Mesendoderm (in vitro differentiated cells): ENCODE measurements around the gene CC2D2B. TPM values are rescaled to one million over a fixed set of nuclear protein-coding genes. Genes with fewer than 3 reads are reported as not detected.

ENCODE experiments used
- DNase-seq: peaks from one replicate; pipeline ENCODE4 v3.0.0; 2013
- H2AK5ac ChIP-seq: 2 replicates; pipeline ENCODE4 v1.6.1; 2013; ENCODE audit warnings: low read length, inconsistent platforms
- H2BK120ac ChIP-seq: 2 replicates; pipeline ENCODE4 v1.6.1; 2013; ENCODE audit warnings: low read depth, mild to moderate bottlenecking, low read length, moderate library complexity, mixed read lengths
- H2BK15ac ChIP-seq: replicated peaks from 2 replicates; pipeline ENCODE4 v1.6.1; 2013; ENCODE audit warnings: low read depth, mild to moderate bottlenecking, moderate library complexity
- H2BK5ac ChIP-seq: 2 replicates; pipeline ENCODE4 v1.6.1; 2013; ENCODE audit warnings: low read length, inconsistent platforms
- H3K18ac ChIP-seq: 2 replicates; pipeline ENCODE4 v1.6.1; 2013; ENCODE audit warnings: mild to moderate bottlenecking, low read length, mixed read lengths
- H3K23ac ChIP-seq: one replicate; pipeline ENCODE4 v1.6.1; 2013; ENCODE audit warnings: low read length
- H3K27ac ChIP-seq: 2 replicates; pipeline ENCODE4 v1.5.1; 2013; ENCODE audit warnings: low read depth, mild to moderate bottlenecking, inconsistent platforms, low read length, moderate library complexity
- H3K27me3 ChIP-seq: 2 replicates; pipeline ENCODE4 v1.6.1; 2013; ENCODE audit warnings: low read length, control low read depth, mild to moderate bottlenecking, inconsistent platforms; ENCODE audit not compliant: insufficient read depth, poor library complexity
- H3K36me3 ChIP-seq: 2 replicates; pipeline ENCODE4 v1.6.1; 2013; ENCODE audit warnings: low read length, inconsistent platforms; ENCODE audit not compliant: control insufficient read depth, insufficient read depth
- H3K4ac ChIP-seq: one replicate; pipeline ENCODE4 v1.6.1; 2013; ENCODE audit warnings: low read depth, mild to moderate bottlenecking, low read length, moderate library complexity
- H3K4me1 ChIP-seq: 2 replicates; pipeline ENCODE4 v1.6.1; 2013; ENCODE audit warnings: low read depth, low read length, inconsistent platforms; ENCODE audit not compliant: control insufficient read depth
- H3K4me2 ChIP-seq: 2 replicates; pipeline ENCODE4 v1.6.1; 2013; ENCODE audit warnings: low read length
- H3K4me3 ChIP-seq: 2 replicates; pipeline ENCODE4 v1.5.1; 2013; ENCODE audit warnings: mild to moderate bottlenecking, low read length
- H3K56ac ChIP-seq: one replicate; pipeline ENCODE4 v1.6.1; 2013; ENCODE audit warnings: low read length
- H3K79me1 ChIP-seq: 2 replicates; pipeline ENCODE4 v1.6.1; 2013; ENCODE audit warnings: low read length, inconsistent platforms
- H3K79me2 ChIP-seq: 2 replicates; pipeline ENCODE4 v1.6.1; 2013; ENCODE audit warnings: mild to moderate bottlenecking, low read length; ENCODE audit not compliant: control insufficient read depth, insufficient read depth
- H3K9ac ChIP-seq: 2 replicates; pipeline ENCODE4 v1.6.1; 2013; ENCODE audit warnings: low read length, inconsistent platforms
- H4K5ac ChIP-seq: one replicate; pipeline ENCODE4 v1.6.1; 2013; ENCODE audit warnings: low read length
- H4K8ac ChIP-seq: one replicate; pipeline ENCODE4 v1.6.1; 2013; ENCODE audit warnings: low read depth, mild to moderate bottlenecking, control low read depth, low read length, moderate library complexity
- WGBS: extraction: QIAGEN DNeasy Blood & Tissue Kit; methylation state at CpG from one replicate; pipeline ENCODE4 v1.1.7; 2013; ENCODE audit warnings: low lambda C conversion rate, missing lambda C conversion rate; ENCODE audit not compliant: insufficient coverage; ENCODE audit errors: extremely low coverage; 5-methylcytosine and 5-hydroxymethylcytosine counted together
- polyA plus RNA-seq, 2 experiments: library from polyadenylated mRNA; stranded (reverse); fragments of 200-250 nt; gene quantifications; one replicate each; pipeline ENCODE4 v1.2.3, GENCODE V29; 2013

The CC2D2B gene, protein sequence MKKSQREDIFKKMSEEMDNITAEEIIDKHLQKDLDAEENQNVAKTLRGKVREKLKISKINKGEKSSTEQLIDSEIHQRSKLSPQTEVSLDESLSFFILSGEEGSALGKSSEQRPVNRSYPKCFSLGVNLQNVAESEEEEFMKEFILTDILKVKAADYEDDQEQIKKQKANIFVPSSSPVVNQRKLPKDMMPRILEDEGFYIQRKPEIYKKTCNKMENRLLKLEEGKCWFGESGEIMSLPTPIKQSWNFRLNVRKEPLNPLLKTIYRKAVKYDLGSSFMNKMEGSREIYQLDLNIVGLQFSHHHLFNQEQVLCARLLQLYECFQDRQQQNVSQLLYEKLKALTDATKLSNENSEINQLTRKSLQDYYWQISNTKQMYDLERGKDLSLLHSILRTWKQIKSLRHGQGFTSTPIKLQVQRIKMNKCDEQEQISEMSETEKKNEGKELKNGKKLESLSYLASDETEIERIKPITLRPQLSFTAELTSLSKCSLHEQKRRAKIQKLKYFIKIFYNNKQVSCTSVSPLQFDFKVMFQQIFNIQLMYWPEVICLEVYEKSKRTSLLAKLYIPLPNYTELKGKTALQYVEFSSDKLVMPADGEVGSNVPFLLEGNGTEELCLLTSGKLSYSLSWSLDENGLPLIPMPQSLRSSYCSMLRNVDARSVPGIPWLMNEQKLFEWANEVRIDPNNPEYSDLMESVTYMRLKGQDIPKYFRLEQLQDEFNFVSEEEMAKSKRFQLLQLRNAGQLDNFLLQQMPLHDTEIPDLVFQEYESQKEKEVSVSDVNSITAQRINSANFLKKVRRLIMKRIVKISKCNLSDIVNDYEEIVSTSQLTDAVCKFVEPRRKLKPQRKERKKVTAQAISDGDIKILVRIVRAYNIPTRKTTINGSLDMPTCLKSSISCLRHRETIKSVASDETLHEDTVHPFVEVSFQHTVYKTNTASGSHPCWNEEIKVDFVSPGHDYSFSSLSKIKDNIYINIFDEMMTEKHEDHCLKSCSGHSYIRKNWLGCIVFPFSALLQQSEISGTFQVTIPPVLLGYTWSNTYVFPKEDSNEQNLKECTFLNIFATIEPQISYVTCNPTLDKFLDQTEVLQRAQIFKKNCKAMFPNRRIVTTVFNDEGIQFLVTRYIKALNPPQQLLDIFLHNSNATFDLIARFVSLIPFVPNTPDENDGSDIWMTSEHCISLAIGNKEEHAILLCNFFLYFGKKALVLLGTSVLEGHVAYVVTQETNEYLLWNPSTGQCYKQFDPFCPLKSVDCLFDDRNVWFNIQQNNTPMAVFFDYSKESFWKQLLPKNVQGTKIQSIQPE (N-terminal part only)
- 0.31 TPM for polyA plus RNA-seq (2013, experiment 1 of 2)
- 0.31 TPM for polyA plus RNA-seq (2013, experiment 2 of 2)

DNA sequence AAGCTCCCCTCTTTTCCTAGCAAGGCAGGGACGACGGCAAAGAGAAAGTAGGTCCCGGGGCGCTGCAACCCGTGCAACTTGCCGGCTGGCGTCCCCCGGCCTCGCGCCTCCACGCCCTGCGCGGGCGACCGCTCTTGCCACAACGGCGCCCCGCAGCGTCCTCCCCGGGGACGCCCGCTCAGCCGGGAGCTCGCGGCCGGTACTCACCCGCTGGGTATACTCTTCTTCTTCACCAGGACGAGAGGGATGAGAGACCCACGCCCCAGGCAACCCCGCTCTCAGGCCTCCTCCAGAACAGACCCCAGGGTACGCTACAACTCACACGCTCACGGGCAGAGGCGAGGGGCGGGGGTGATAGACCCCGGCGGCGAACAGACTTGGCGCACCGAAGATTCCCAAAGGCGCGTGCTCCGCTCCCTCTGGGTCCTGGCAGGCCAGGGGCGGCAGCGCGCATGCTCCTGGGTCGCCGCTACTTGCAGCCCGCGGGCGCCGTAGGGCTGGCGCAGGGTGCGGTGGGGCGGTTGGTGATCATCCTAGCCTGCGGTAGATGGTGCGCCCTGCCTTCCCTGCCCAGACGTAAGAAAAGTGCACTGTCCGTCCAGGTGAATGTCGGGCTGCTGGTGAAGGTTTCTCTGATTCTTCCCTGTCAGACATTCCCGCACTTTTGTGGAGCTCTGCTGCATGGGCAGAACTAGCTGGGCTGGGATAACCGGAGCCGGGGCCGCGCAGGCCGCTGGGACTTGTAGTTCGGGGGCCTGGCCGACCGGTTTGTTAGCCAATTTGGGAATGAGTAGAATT lies at the start of gene CC2D2B:
Gene CC2D2B, plus strand, starts transcription at position 520 of the 798 bp plus-strand sequence. CDS start 3,349 bp downstream, outside the sequence.
- H4K8ac ChIP-seq: peak within 1 kb of the TSS; percentile 76
- H4K5ac ChIP-seq: no peak within 1 kb of the TSS
- H3K4me1 ChIP-seq: no peaks in the 10 kb centered on the region
- H2BK15ac ChIP-seq: no peak within 1 kb of the TSS
- peaks cover 3% of the 10 kb centered on the region for H3K36me3 ChIP-seq
- no peak within 1 kb of the TSS for H2AK5ac ChIP-seq
- H3K9ac ChIP-seq: peak within 1 kb of the TSS; percentile 62
- peak within 1 kb of the TSS; percentile 90 for H3K56ac ChIP-seq
- H3K27me3 ChIP-seq: no peaks in the 10 kb centered on the region
- H3K4me3 ChIP-seq: peak within 1 kb of the TSS; percentile 55
- H2BK5ac ChIP-seq: peak within 1 kb of the TSS; percentile 45
- peak within 1 kb of the TSS; percentile 47 for H3K4me2 ChIP-seq
- peaks cover 1% of the 10 kb centered on the region for H3K79me1 ChIP-seq
- H3K23ac ChIP-seq: no peak within 1 kb of the TSS
- DNase-seq: peak; percentile 94
- H3K79me2 ChIP-seq: no peaks in the 10 kb centered on the region
- peak within 1 kb of the TSS; percentile 77 for H3K4ac ChIP-seq
- peak within 1 kb of the TSS; percentile 85 for H3K18ac ChIP-seq
- H3K27ac ChIP-seq: peak within 1 kb of the TSS; percentile 1
- WGBS: no CpG with 5 or more reads among the region's 69 CpGs
- H2BK120ac ChIP-seq: no peak within 1 kb of the TSS

DNA sequence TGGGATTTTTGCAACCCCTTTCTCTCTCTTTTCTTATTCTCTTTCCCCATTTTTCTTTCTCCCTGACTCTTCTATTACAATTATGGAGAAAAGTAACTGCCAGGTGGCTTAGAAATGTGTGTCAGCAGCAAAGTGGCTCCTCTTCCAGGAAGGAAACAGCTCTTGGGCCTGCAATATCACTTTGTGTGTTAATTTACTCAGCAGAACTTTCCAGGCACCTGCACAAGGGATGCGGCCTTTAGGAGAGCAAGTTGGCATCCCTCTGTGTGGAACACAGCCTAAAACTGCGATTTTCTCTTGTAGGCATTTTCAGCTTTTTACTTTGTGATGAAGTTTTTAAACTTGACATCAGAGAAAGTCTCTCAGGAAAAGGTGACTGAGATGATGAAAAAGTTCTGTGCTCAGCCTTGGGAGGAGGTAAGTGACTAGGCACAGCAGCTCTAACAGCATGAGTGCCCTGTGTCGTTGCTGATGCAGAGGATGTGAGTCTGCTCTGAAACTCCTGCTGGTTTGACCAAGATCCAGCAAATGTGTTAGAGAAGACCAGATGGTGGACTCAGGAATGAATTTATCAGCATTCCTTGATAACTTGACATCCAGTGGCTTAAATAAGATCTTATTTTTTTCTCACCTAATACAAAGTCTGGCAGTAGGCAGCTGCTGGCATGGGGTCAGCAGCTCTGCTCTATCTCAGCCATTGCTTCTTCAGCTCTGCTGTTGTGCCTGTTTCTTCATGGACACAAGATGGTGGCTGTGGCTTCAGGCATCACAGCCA lies 47.4 kb upstream of the CC2D2B start:
- Histone ChIP-seq H3K9ac (no peak overlapping the region), H4K5ac (no peak overlapping the region), H3K36me3 (no peaks in the 10 kb centered on the region), H3K4me2 (no peak overlapping the region), H3K4me1 (no peaks in the 10 kb centered on the region), H2BK120ac (no peak overlapping the region), H3K27ac (no peak overlapping the region), H4K8ac (no peak overlapping the region), H3K79me1 (no peaks in the 10 kb centered on the region), H2BK15ac (no peak overlapping the region), H3K23ac (no peak overlapping the region), H2AK5ac (no peak overlapping the region), H3K27me3 (no peaks in the 10 kb centered on the region), H3K18ac (no peak overlapping the region), H3K56ac (no peak overlapping the region), H3K4ac (no peak overlapping the region), H3K79me2 (no peaks in the 10 kb centered on the region), H2BK5ac (no peak overlapping the region), H3K4me3 (no peak overlapping the region)
- WGBS: no CpG with 5 or more reads among the region's 3 CpGs
- peak; percentile 43 for DNase-seq

DNA sequence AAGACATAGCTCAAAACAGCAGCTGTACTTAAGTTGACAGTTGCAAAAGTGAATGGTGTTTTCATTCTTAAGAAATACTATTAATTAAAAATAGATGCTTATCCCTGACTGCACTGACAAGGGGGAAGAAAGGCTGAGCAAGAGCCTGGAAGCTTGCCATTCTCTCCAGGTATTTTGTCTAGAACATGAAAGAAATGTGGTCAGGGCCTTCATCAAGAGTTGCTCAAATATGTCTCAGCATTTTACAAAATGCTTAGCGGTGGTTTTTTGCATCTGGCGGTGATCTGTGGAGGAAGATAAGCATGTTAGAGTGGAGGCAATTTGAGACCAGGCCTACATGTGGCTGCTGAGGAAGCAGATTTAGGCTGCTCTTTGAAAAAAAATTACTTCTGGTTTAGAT lies 46.4 kb upstream of the CC2D2B start:
- H3K79me2 ChIP-seq: no peaks in the 10 kb centered on the region
- H3K79me1 ChIP-seq: no peaks in the 10 kb centered on the region
- H3K18ac ChIP-seq: no peak overlapping the region
- no peak overlapping the region for H4K8ac ChIP-seq
- H3K27me3 ChIP-seq: no peaks in the 10 kb centered on the region
- no peak for DNase-seq
- no peak overlapping the region for H3K23ac ChIP-seq
- H3K4me2 ChIP-seq: no peak overlapping the region
- no peaks in the 10 kb centered on the region for H3K36me3 ChIP-seq
- H3K27ac ChIP-seq: no peak overlapping the region
- H2BK15ac ChIP-seq: no peak overlapping the region
- no peak overlapping the region for H2BK120ac ChIP-seq
- no peak overlapping the region for H3K9ac ChIP-seq
- H3K4me3 ChIP-seq: no peak overlapping the region
- no peak overlapping the region for H3K56ac ChIP-seq
- no peak overlapping the region for H2BK5ac ChIP-seq
- no peak overlapping the region for H3K4ac ChIP-seq
- no peak overlapping the region for H2AK5ac ChIP-seq
- no peak overlapping the region for H4K5ac ChIP-seq
- no CpG with 5 or more reads among the region's 2 CpGs for WGBS
- no peaks in the 10 kb centered on the region for H3K4me1 ChIP-seq

DNA sequence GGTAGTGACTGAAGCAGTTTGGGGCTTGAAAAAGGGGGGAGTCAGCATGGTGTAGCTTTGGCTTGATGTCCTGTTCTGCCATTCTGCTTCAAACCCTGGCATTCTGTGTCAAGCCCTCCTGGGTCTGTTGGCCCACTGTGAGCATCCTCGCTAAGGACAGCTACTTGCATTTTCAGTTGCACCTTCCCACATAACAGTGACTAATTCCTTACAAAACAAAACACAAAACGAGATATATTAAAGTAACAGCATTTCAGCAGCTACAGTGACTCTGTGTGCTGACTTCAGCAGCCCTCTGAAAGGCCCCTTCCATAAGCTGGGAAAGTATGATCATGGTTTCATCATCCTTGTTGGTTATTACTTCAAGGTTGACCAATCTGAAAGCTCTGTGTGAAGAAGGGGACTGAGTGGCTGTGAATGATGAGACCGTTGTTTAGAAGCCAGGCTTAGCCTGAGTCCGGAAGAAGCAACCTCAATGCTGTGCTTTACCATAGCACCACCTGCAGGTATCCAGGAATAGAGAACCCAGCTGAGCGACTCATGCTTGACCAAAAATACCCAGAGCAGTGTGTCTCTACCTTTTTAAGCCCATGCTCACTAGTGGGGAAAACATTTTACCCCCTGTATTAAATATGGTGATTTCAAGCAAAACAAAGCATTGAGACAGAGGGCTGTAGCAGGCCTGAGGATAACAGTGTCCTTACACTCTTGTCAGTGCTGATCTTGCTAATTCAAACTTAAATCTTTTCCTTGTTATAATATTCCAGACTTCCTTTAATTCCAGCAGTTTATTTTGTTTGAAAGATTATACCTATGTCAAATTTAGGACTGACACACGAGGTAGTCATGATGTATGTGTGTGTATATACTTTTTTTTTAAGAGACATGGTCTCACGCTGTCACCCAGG lies 42.6 kb upstream of the CC2D2B start:
- peak; percentile 85 for DNase-seq

More for the DNA sequence above, 42.6 kb upstream of the CC2D2B start:
- Histone ChIP-seq H3K9ac (no peak overlapping the region), H3K79me1 (no peaks in the 10 kb centered on the region), H3K27ac (no peak overlapping the region), H3K36me3 (no peaks in the 10 kb centered on the region), H3K4me2 (no peak overlapping the region), H4K8ac (no peak overlapping the region), H2BK120ac (no peak overlapping the region), H3K56ac (no peak overlapping the region), H3K18ac (no peak overlapping the region), H3K4me3 (no peak overlapping the region), H3K23ac (no peak overlapping the region), H2BK15ac (no peak overlapping the region), H3K4ac (no peak overlapping the region), H2BK5ac (no peak overlapping the region), H2AK5ac (no peak overlapping the region), H3K79me2 (no peaks in the 10 kb centered on the region), H3K27me3 (no peaks in the 10 kb centered on the region), H4K5ac (no peak overlapping the region), H3K4me1 (no peaks in the 10 kb centered on the region)
- WGBS: no CpG with 5 or more reads among the region's 7 CpGs
